ENCODE measurements around the gene COL6A2.

DNA sequence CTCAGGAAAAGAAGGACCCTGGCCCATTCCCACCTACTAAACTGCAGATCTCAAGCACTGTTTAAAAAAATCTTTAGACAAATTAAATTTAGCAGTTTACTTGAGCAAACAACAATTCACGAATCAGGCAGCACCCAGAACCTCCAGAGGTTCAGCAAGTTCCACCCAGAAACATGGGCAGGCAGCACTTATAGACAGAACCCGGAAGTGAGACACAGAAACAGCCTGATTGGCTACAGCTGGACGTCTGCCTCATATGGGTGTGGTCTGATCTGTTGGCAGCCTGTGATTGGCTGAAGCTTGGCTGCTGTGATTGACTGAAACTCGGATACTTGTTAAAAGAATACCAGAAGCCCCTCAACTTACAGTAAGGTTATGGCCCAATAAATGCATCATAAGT, 34.7 kb upstream of the COL6A2 start:
- TF ChIP-seq NFYB (CRISPR knock-in tag; conservative IDR thresholded peaks at IDR 0.05; ENCODE audit: low read depth) (no peak), SOX15 (CRISPR knock-in tag; IDR thresholded peaks at IDR 0.05) (no peak), ZNF396 (CRISPR knock-in tag; IDR thresholded peaks at IDR 0.05; ENCODE audit: borderline replicate concordance) (no peak), TCF7 (CRISPR knock-in tag; IDR thresholded peaks at IDR 0.05; ENCODE audit: low read depth) (no peak), ETV6 (CRISPR knock-in tag; IDR thresholded peaks at IDR 0.05) (no peak)
- TF ChIP-seq, protein P1, sequence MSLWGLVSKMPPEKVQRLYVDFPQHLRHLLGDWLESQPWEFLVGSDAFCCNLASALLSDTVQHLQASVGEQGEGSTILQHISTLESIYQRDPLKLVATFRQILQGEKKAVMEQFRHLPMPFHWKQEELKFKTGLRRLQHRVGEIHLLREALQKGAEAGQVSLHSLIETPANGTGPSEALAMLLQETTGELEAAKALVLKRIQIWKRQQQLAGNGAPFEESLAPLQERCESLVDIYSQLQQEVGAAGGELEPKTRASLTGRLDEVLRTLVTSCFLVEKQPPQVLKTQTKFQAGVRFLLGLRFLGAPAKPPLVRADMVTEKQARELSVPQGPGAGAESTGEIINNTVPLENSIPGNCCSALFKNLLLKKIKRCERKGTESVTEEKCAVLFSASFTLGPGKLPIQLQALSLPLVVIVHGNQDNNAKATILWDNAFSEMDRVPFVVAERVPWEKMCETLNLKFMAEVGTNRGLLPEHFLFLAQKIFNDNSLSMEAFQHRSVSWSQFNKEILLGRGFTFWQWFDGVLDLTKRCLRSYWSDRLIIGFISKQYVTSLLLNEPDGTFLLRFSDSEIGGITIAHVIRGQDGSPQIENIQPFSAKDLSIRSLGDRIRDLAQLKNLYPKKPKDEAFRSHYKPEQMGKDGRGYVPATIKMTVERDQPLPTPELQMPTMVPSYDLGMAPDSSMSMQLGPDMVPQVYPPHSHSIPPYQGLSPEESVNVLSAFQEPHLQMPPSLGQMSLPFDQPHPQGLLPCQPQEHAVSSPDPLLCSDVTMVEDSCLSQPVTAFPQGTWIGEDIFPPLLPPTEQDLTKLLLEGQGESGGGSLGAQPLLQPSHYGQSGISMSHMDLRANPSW (CRISPR knock-in tag; conservative IDR thresholded peaks at IDR 0.05; ENCODE audit: low read depth): no peak
- TF ChIP-seq, protein P2, sequence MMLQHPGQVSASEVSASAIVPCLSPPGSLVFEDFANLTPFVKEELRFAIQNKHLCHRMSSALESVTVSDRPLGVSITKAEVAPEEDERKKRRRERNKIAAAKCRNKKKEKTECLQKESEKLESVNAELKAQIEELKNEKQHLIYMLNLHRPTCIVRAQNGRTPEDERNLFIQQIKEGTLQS (CRISPR knock-in tag; conservative IDR thresholded peaks at IDR 0.05): no peak
- TF ChIP-seq, protein P3, sequence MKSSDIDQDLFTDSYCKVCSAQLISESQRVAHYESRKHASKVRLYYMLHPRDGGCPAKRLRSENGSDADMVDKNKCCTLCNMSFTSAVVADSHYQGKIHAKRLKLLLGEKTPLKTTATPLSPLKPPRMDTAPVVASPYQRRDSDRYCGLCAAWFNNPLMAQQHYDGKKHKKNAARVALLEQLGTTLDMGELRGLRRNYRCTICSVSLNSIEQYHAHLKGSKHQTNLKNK (CRISPR knock-in tag; IDR thresholded peaks at IDR 0.05): no peak
- TF ChIP-seq, protein P4, sequence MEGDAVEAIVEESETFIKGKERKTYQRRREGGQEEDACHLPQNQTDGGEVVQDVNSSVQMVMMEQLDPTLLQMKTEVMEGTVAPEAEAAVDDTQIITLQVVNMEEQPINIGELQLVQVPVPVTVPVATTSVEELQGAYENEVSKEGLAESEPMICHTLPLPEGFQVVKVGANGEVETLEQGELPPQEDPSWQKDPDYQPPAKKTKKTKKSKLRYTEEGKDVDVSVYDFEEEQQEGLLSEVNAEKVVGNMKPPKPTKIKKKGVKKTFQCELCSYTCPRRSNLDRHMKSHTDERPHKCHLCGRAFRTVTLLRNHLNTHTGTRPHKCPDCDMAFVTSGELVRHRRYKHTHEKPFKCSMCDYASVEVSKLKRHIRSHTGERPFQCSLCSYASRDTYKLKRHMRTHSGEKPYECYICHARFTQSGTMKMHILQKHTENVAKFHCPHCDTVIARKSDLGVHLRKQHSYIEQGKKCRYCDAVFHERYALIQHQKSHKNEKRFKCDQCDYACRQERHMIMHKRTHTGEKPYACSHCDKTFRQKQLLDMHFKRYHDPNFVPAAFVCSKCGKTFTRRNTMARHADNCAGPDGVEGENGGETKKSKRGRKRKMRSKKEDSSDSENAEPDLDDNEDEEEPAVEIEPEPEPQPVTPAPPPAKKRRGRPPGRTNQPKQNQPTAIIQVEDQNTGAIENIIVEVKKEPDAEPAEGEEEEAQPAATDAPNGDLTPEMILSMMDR (IDR thresholded peaks at IDR 0.05): no peak
- TF ChIP-seq, protein P5, sequence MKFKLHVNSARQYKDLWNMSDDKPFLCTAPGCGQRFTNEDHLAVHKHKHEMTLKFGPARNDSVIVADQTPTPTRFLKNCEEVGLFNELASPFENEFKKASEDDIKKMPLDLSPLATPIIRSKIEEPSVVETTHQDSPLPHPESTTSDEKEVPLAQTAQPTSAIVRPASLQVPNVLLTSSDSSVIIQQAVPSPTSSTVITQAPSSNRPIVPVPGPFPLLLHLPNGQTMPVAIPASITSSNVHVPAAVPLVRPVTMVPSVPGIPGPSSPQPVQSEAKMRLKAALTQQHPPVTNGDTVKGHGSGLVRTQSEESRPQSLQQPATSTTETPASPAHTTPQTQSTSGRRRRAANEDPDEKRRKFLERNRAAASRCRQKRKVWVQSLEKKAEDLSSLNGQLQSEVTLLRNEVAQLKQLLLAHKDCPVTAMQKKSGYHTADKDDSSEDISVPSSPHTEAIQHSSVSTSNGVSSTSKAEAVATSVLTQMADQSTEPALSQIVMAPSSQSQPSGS (CRISPR knock-in tag; IDR thresholded peaks at IDR 0.05; ENCODE audit: borderline replicate concordance, low read depth): no peak
- TF ChIP-seq, protein P6, sequence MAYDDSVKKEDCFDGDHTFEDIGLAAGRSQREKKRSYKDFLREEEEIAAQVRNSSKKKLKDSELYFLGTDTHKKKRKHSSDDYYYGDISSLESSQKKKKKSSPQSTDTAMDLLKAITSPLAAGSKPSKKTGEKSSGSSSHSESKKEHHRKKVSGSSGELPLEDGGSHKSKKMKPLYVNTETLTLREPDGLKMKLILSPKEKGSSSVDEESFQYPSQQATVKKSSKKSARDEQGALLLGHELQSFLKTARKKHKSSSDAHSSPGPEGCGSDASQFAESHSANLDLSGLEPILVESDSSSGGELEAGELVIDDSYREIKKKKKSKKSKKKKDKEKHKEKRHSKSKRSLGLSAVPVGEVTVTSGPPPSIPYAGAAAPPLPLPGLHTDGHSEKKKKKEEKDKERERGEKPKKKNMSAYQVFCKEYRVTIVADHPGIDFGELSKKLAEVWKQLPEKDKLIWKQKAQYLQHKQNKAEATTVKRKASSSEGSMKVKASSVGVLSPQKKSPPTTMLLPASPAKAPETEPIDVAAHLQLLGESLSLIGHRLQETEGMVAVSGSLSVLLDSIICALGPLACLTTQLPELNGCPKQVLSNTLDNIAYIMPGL (CRISPR knock-in tag; IDR thresholded peaks at IDR 0.05): no peak
- TF ChIP-seq, protein P7, sequence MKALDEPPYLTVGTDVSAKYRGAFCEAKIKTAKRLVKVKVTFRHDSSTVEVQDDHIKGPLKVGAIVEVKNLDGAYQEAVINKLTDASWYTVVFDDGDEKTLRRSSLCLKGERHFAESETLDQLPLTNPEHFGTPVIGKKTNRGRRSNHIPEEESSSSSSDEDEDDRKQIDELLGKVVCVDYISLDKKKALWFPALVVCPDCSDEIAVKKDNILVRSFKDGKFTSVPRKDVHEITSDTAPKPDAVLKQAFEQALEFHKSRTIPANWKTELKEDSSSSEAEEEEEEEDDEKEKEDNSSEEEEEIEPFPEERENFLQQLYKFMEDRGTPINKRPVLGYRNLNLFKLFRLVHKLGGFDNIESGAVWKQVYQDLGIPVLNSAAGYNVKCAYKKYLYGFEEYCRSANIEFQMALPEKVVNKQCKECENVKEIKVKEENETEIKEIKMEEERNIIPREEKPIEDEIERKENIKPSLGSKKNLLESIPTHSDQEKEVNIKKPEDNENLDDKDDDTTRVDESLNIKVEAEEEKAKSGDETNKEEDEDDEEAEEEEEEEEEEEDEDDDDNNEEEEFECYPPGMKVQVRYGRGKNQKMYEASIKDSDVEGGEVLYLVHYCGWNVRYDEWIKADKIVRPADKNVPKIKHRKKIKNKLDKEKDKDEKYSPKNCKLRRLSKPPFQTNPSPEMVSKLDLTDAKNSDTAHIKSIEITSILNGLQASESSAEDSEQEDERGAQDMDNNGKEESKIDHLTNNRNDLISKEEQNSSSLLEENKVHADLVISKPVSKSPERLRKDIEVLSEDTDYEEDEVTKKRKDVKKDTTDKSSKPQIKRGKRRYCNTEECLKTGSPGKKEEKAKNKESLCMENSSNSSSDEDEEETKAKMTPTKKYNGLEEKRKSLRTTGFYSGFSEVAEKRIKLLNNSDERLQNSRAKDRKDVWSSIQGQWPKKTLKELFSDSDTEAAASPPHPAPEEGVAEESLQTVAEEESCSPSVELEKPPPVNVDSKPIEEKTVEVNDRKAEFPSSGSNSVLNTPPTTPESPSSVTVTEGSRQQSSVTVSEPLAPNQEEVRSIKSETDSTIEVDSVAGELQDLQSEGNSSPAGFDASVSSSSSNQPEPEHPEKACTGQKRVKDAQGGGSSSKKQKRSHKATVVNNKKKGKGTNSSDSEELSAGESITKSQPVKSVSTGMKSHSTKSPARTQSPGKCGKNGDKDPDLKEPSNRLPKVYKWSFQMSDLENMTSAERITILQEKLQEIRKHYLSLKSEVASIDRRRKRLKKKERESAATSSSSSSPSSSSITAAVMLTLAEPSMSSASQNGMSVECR (CRISPR knock-in tag; IDR thresholded peaks at IDR 0.05; ENCODE audit: borderline replicate concordance): no peak
